ENCODE measurements around the gene RBBP8NL.

- TF ChIP-seq CTCF (IDR thresholded peaks at IDR 0.05) (no peak), POLR2A (IDR thresholded peaks at IDR 0.05) (no peak)
Measured at GRCh38 chr20:62464425-62464770, 37.1 kb upstream of the RBBP8NL start.

Data from adrenal gland (tissue), 5 donors.